Glutamatergic neuron (in vitro differentiated cells): ENCODE data around the gene TAS1R2. TPM values are rescaled to one million over a fixed set of nuclear protein-coding genes. Genes with fewer than 3 reads are reported as not detected.

Experiments
- DNase-seq: peaks from one replicate; pipeline ENCODE4 v3.0.0; 2022
- H3K27ac Mint-ChIP-seq: one replicate; pipeline ENCODE4 v1.8.0; 2020; ENCODE audit warnings: mild to moderate bottlenecking, mixed read lengths, inconsistent platforms; ENCODE audit not compliant: unreplicated experiment
- H3K27me3 Mint-ChIP-seq: one replicate; pipeline ENCODE4 v1.8.0; 2020; ENCODE audit warnings: mild to moderate bottlenecking, moderate library complexity, mixed read lengths, inconsistent platforms; ENCODE audit not compliant: unreplicated experiment
- H3K36me3 Mint-ChIP-seq: one replicate; pipeline ENCODE4 v1.8.0; 2020; ENCODE audit warnings: mild to moderate bottlenecking, mixed read lengths, inconsistent platforms; ENCODE audit not compliant: unreplicated experiment
- H3K4me1 Mint-ChIP-seq: one replicate; pipeline ENCODE4 v1.8.0; 2020; ENCODE audit warnings: mild to moderate bottlenecking, low read depth, mixed read lengths, inconsistent platforms; ENCODE audit not compliant: unreplicated experiment
- H3K4me3 Mint-ChIP-seq: one replicate; pipeline ENCODE4 v1.8.0; 2020; ENCODE audit warnings: mild to moderate bottlenecking, mixed read lengths, inconsistent platforms; ENCODE audit not compliant: unreplicated experiment
- H3K9me3 Mint-ChIP-seq: one replicate; pipeline ENCODE4 v1.8.0; 2020; ENCODE audit warnings: mild to moderate bottlenecking, moderate library complexity, mixed read lengths, inconsistent platforms; ENCODE audit not compliant: unreplicated experiment
- CTCF ChIP-seq: fragments of 200-600 bp; sonication (generic); IDR thresholded peaks from one replicate; pipeline ENCODE4 v1.5.0; 2021; ENCODE audit not compliant: partially characterized antibody, unreplicated experiment
- total RNA-seq: library from RNA; stranded (reverse); fragmentation: NEBNext Ultra II Directional; extraction: Animal tissue kit (Norgen Biotek cat#: 25700); gene quantifications from one replicate; pipeline ENCODE4 v1.2.1, GENCODE V29; 2021; ENCODE audit not compliant: unreplicated experiment

TAS1R2 gene
- total RNA-seq, 1 donor from 2014 or later, result not detected

GRCh38 chr1:18828224-18828623, 31.2 kb downstream of the TAS1R2 start:
- H3K9me3 Mint-ChIP-seq, result peaks cover 16% of the 10 kb centered on the region
- H3K4me1 Mint-ChIP-seq, result no peaks in the 10 kb centered on the region
- H3K4me3 Mint-ChIP-seq, result no peak overlapping the region
- peaks cover 24% of the 10 kb centered on the region for H3K36me3 Mint-ChIP-seq
- no peak for DNase-seq
- no peak overlapping the region for H3K27ac Mint-ChIP-seq
- no peak for TF ChIP-seq CTCF
- H3K27me3 Mint-ChIP-seq, result peaks cover 9% of the 10 kb centered on the region

- no peak for TF ChIP-seq CTCF
- no peak overlapping the region for H3K4me3 Mint-ChIP-seq
- peaks cover 8% of the 10 kb centered on the region for H3K4me1 Mint-ChIP-seq
- H3K9me3 Mint-ChIP-seq, result peaks cover 16% of the 10 kb centered on the region
- H3K36me3 Mint-ChIP-seq, result peaks cover 22% of the 10 kb centered on the region
- no peak overlapping the region for H3K27ac Mint-ChIP-seq
- DNase-seq, result no peak
- peaks cover 4% of the 10 kb centered on the region for H3K27me3 Mint-ChIP-seq
These were observed 36.0 kb downstream of the TAS1R2 start for GRCh38 chr1:18823438-18823837.

GRCh38 chr1:18820791-18821641, 38.4 kb downstream of the TAS1R2 start:
- peaks cover 11% of the 10 kb centered on the region for H3K4me1 Mint-ChIP-seq

GRCh38 chr1:18819986-18820790, 39.3 kb downstream of the TAS1R2 start:
- Mint-ChIP-seq H3K4me1 (peaks cover 11% of the 10 kb centered on the region), H3K9me3 (peaks cover 10% of the 10 kb centered on the region), H3K27ac (no peak overlapping the region), H3K36me3 (no peaks in the 10 kb centered on the region), H3K27me3 (peaks cover 8% of the 10 kb centered on the region), H3K4me3 (peak overlapping the region; percentile 48)
- DNase-seq, result no peak
- TF ChIP-seq CTCF, result no peak

More at GRCh38 chr1:18820791-18821641, 38.4 kb downstream of the TAS1R2 start:
- Mint-ChIP-seq H3K27ac (no peak overlapping the region), H3K4me3 (peak overlapping the region; percentile 6), H3K27me3 (peaks cover 8% of the 10 kb centered on the region), H3K36me3 (peaks cover 5% of the 10 kb centered on the region), H3K9me3 (peaks cover 14% of the 10 kb centered on the region)
- peak; percentile 96 for TF ChIP-seq CTCF
- DNase-seq, result peak; percentile 93
